ENCODE data around the gene SMYD3. TPM values are rescaled to one million over a fixed set of nuclear protein-coding genes. Genes with fewer than 3 reads are reported as not detected.
A peak's percentile ranks its signal among the peaks of the same experiment; 100 is the strongest.

The SMYD3 gene
- total RNA-seq, 1 experiment from 2014 or later, result 25.5 TPM

DNA sequence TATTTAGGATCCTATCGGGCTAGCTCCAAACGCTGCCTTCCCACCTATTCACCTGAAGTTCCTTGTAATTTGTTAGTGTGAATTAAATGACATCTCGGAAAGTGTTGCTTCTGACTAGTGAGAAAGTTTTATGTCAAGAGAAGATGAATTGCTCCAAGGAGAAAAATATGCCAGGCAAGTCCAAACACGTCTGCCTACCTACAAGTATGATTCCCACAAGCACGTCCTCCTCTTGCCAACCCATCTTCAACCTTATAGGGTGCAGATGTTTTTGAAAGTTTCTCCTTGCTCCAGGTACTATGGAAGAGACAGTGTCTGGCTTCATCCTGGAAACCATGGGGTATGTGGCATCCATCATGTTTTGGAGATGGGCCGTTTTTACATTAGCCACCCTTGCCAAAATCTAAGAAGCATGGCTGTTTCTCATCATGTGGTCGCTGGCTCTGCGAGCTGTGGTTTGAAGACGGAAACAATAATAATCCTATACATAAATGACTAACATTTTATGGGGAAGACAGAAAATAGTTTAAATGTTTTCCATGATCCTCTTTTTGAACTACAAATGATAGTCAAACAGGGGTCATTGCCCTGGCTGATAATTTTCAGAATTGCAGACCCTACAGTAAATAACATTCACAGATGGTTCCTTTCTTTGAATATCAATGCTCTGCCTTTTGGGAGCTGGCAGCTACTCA lies 505.8 kb downstream of the SMYD3 start:
- H3K79me1 ChIP-seq (ENCODE audit: insufficient read depth, low read depth, low read length, poor library complexity, severe bottlenecking), result no peaks in the 10 kb centered on the region
- no peak overlapping the region for H2BK12ac ChIP-seq (ENCODE audit: insufficient read length, low read depth, low read length)
- H2AK5ac ChIP-seq (ENCODE audit: insufficient read length, low read length), result no peak overlapping the region
- DNase-seq, result no peak
- H4K8ac ChIP-seq (replicated peaks; ENCODE audit: insufficient read length, low read depth, low read length), result no peak overlapping the region
- no peak overlapping the region for H3K27ac ChIP-seq (ENCODE audit: insufficient read length, low read depth, low read length)
- H3K4me2 ChIP-seq (ENCODE audit: insufficient read depth, insufficient read length, low read length), result no peak overlapping the region
- Mint-ChIP-seq H3K27me3 (ENCODE audit: low read depth) (no peaks in the 10 kb centered on the region), H3K4me3 (no peak overlapping the region), H3K36me3 (ENCODE audit: insufficient read depth in 1 of 3, low read depth in 3 of 3) (peaks cover 0 to 3% (median 2%) of the 10 kb centered on the region in 3 experiments; a peak in 2 of 7 replicates), H3K4me1 (peaks cover 17 to 21% of the 10 kb centered on the region in 2 experiments), H3K27ac (0 out of 7 replicates have a peak overlapping the region, but pooled peaks of 1 of the 3 experiments have one; percentile 40), H3K9me3 (no peaks in the 10 kb centered on the region)
- H3T11ph ChIP-seq (ENCODE audit: low read length), result no peak overlapping the region
- H2BK20ac ChIP-seq (ENCODE audit: low read depth, low read length, poor library complexity, severe bottlenecking), result no peak overlapping the region
- no peak overlapping the region for H3K4ac ChIP-seq (ENCODE audit: low read depth, low read length)
- H4K91ac ChIP-seq (ENCODE audit: insufficient read length, low read depth, low read length), result no peak overlapping the region
- no peak overlapping the region for H2BK120ac ChIP-seq (ENCODE audit: low read depth, low read length, poor library complexity, severe bottlenecking)
- no peak overlapping the region for H3K23ac ChIP-seq (ENCODE audit: insufficient read length, low read depth, low read length)
- no peak overlapping the region for H3K18ac ChIP-seq (ENCODE audit: insufficient read length, low read depth, low read length)
- no peak overlapping the region for H2BK5ac ChIP-seq (ENCODE audit: insufficient read length, low read length)
- H3K4me1 ChIP-seq (ENCODE audit: insufficient read depth, low read length), result peaks cover 2% of the 10 kb centered on the region; the same call in 1 of the 2 replicates
- H4K20me1 ChIP-seq (ENCODE audit: control insufficient read depth, insufficient read depth, insufficient read length), result no peaks in the 10 kb centered on the region
- no CpG with 5 or more reads among the region's 9 CpGs for WGBS (ENCODE audit: extremely low coverage, insufficient read length, low lambda C conversion rate)
- TF ChIP-seq, protein P1, sequence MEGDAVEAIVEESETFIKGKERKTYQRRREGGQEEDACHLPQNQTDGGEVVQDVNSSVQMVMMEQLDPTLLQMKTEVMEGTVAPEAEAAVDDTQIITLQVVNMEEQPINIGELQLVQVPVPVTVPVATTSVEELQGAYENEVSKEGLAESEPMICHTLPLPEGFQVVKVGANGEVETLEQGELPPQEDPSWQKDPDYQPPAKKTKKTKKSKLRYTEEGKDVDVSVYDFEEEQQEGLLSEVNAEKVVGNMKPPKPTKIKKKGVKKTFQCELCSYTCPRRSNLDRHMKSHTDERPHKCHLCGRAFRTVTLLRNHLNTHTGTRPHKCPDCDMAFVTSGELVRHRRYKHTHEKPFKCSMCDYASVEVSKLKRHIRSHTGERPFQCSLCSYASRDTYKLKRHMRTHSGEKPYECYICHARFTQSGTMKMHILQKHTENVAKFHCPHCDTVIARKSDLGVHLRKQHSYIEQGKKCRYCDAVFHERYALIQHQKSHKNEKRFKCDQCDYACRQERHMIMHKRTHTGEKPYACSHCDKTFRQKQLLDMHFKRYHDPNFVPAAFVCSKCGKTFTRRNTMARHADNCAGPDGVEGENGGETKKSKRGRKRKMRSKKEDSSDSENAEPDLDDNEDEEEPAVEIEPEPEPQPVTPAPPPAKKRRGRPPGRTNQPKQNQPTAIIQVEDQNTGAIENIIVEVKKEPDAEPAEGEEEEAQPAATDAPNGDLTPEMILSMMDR (conservative IDR thresholded peaks at IDR 0.05), result no peak
- no peak overlapping the region for H3K9ac ChIP-seq (ENCODE audit: extremely low read depth, insufficient read length, low read length)
- no peaks in the 10 kb centered on the region for H3K9me3 ChIP-seq (ENCODE audit: control insufficient read depth, low read depth, low read length)
- H3K23me2 ChIP-seq (ENCODE audit: insufficient read length, low read depth, low read length, poor library complexity, severe bottlenecking), result no peaks in the 10 kb centered on the region
- no peak overlapping the region for H4K5ac ChIP-seq (ENCODE audit: insufficient read length, low read depth, low read length)
- no peak overlapping the region for H2BK15ac ChIP-seq (ENCODE audit: low read depth, low read length)
- H3K14ac ChIP-seq (ENCODE audit: insufficient read depth, low read length), result no peak overlapping the region
- no peaks in the 10 kb centered on the region for H3K79me2 ChIP-seq (ENCODE audit: insufficient read depth, low read length)
- no peaks in the 10 kb centered on the region for H3K27me3 ChIP-seq (ENCODE audit: insufficient read depth, low read length)
- H3K56ac ChIP-seq (ENCODE audit: insufficient read length, low read depth, low read length), result no peak overlapping the region
- H2AFZ ChIP-seq (ENCODE audit: low read length), result no peak overlapping the region

Data from H9 (cell line).